ENCODE data around the gene JADE2. TPM values are rescaled to one million over a fixed set of nuclear protein-coding genes. Genes with fewer than 3 reads are reported as not detected.
A peak's percentile ranks its signal among the peaks of the same experiment; 100 is the strongest.

Gene JADE2
- total and polyA plus RNA-seq, 11 donors, result 8.3 to 54.8 (median 30.5) TPM

DNA sequence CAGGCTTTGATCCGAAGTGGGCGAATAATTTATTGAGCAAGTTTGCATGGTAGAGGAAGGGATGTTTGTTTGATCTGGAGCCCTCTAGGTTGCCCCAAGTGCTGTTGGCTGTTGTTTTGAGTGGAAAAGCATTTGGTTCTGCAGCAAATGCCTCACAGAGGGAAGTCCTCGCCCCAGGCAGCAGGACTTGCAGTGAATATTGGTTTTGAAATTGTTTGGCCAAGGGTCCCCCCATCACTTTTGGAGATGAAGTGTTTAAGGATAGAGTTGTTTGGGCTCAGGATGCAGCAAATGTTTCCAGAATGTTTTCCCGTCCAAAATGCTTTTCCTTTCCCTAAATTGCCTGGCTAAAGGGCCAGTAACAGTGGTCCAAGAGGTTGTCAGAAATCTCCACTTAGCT is 3.1 kb downstream of the JADE2 start:
- peak overlapping the region in 2 of 12 donors; percentile 1 to 98 for H3K4me3 ChIP-seq
- no peak for ATAC-seq
- 68 to 85% (median 79%) methylated on average over 4 of the region's 4 CpGs for WGBS, 4 donors
- no peaks in the 10 kb centered on the region for H3K27me3 ChIP-seq
- intact Hi-C loops (cut with DNase I), result loop anchor here (2.0 to 5.0 kb wide), 7 partner anchors 20 to 351 kb away; partner anchors contain the start of genes UBE2B (in 5 of the 10), CDKN2AIPNL (in 1 of the 10), SEC24A (in 1 of the 10) and SKP1 (in 1 of the 10)
- peak overlapping the region in 6 of 12 donors; percentile 96 to 100 (median 98) for H3K27ac ChIP-seq
- no peaks in the 10 kb centered on the region for H3K9me3 ChIP-seq
- peaks cover 10 to 67% (median 59%) of the 10 kb centered on the region in 12 donors for H3K4me1 ChIP-seq
- DNase-seq, result no peak
- H3K36me3 ChIP-seq, result no peaks in the 10 kb centered on the region
- TF ChIP-seq CTCF (IDR thresholded peaks at IDR 0.05), result no peak
- TF ChIP-seq POLR2A (IDR thresholded peaks at IDR 0.05), result no peak

- TF ChIP-seq CTCF (IDR thresholded peaks at IDR 0.05) (no peak), POLR2A (IDR thresholded peaks at IDR 0.05) (no peak)
- intact Hi-C loops (cut with DNase I), result loop anchor here (2.0 to 5.0 kb wide), 7 partner anchors 19 to 352 kb away; partner anchors contain the start of genes UBE2B (in 5 of the 10), CDKN2AIPNL (in 1 of the 10), SEC24A (in 1 of the 10) and SKP1 (in 1 of the 10)
- 90 to 93% (median 91%) methylated on average over 6 of the region's 6 CpGs for WGBS, 4 donors
- Histone ChIP-seq H3K27ac (peak overlapping the region in 11 of 12 donors; percentile 5 to 100 (median 73)), H3K36me3 (peaks cover 0 to 5% (median 0%) of the 10 kb centered on the region in 9 donors), H3K4me1 (peaks cover 10 to 68% (median 65%) of the 10 kb centered on the region in 12 donors), H3K27me3 (no peaks in the 10 kb centered on the region), H3K4me3 (no peak overlapping the region), H3K9me3 (no peaks in the 10 kb centered on the region)
- ATAC-seq (no peak), DNase-seq (peak in 1 of 5 donors; percentile 10)
Observed at GRCh38 chr5:134529460-134529859, 4.0 kb downstream of the JADE2 start.

- TF ChIP-seq CTCF (IDR thresholded peaks at IDR 0.05), result no peak
- no peak for TF ChIP-seq POLR2A (IDR thresholded peaks at IDR 0.05)
- ATAC-seq (peak; percentile 6 to 21 (median 12)), DNase-seq (peak in 4 of 5 donors; percentile 49 to 76 (median 62))
- H3K4me1 ChIP-seq, result peaks cover 10 to 73% (median 65%) of the 10 kb centered on the region in 12 donors
- WGBS, 4 donors, result 65 to 76% (median 69%) methylated on average over 8 of the region's 8 CpGs
- no peak overlapping the region for H3K4me3 ChIP-seq
- H3K9me3 ChIP-seq, result no peaks in the 10 kb centered on the region
- intact Hi-C loops (cut with DNase I), result loop anchor here in 1 of 10 donors (5.0 kb wide), 1 partner anchor 37 kb away; no protein-coding TSS in a partner anchor
- peak overlapping the region; percentile 5 to 100 (median 70) for H3K27ac ChIP-seq
- H3K27me3 ChIP-seq, result no peaks in the 10 kb centered on the region
- peaks cover 0 to 9% (median 0%) of the 10 kb centered on the region in 9 donors for H3K36me3 ChIP-seq
Observed at GRCh38 chr5:134530301-134531077, 5.0 kb downstream of the JADE2 start.

Measured in heart left ventricle (tissue), 16 donors.